Measurements from ENCODE around the gene FAM110C. TPM values are rescaled to one million over a fixed set of nuclear protein-coding genes. Genes with fewer than 3 reads are reported as not detected.
A peak's percentile ranks its signal among the peaks of the same experiment; 100 is the strongest.
"Not testable (repeated sequence)": the region's sequence is repeated elsewhere in the genome, so short reads cannot be mapped to it uniquely, and the experiment has no call there.

Gene FAM110C
- total and polyA plus RNA-seq, 2 donors: 0.05 to 7.3 TPM

DNA sequence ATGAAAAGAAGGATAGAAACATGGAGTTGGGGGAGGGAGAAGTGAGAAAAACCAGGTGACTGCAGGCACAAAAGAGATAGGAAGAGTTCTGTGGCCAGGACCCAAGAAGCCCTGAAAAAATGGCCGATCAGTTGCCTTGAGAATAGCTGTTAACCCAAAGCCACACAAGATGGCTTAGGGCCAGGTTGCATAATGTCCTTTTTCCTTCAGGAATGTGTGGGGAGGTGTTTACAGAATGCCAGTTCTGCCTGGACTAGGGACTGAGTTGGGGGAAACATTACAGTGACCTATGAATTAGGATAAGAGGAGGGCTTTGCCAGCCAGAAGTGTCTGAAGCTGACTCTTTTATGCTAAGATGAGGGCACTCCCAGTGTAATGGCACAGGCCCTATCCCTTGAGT, 17.1 kb downstream of the FAM110C start:
- 96% methylated on average over 1 of the region's 1 CpG for WGBS
- peak overlapping the region in 1 of 2 donors; percentile 8 for H3K27ac ChIP-seq (ENCODE audit: low read depth in 1 of 2, low read length in 1 of 2)
- no peaks in the 10 kb centered on the region for H3K27me3 ChIP-seq (ENCODE audit: control insufficient read depth in 2 of 2, insufficient read depth in 1 of 2, low read length in 1 of 2)
- H3K9me3 ChIP-seq (ENCODE audit: control insufficient read depth in 2 of 2, insufficient read depth in 1 of 2, low read length in 1 of 2): no peaks in the 10 kb centered on the region
- no peaks in the 10 kb centered on the region for H3K36me3 ChIP-seq (ENCODE audit: control insufficient read depth in 2 of 2, insufficient read depth in 2 of 2, low read length in 1 of 2)
- DNase-seq (ENCODE audit: low read depth in 6 of 9, low spot score in 9 of 9): no peak
- H3K4me3 ChIP-seq (ENCODE audit: low read length in 2 of 2): no peak overlapping the region
- H3K4me1 ChIP-seq (ENCODE audit: control insufficient read depth in 2 of 2, insufficient read depth in 2 of 2, low read length in 2 of 2): peaks cover 0 to 39% of the 10 kb centered on the region in 2 donors

DNA sequence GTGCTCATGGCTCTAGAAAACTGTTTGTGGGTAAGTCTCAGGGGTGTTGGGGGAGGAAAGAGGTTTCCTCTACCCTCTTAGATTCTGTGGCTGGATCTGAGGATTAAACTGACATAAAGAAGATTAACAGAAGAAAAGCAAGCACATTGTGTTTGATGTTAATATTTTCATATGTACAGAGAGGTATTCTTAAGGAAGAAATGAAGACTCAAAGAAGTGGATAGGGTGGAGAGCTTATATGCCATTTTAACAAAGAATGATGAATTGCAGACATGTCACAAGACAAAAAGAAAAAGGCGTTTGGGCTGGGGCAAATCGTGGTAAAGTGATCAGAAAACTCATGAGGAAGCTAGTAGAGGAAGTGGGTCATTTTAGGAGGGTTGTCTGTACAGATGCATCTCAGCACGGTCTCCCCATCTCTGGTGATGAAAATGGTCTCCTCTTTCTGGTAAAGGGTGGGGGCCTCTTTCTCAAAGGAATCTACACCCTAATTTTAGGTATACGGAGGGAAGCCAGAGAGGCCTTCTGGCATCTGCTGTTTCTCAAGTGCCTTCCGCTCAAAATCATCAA, 17.8 kb downstream of the FAM110C start:
- WGBS: 30% methylated on average over 5 of the region's 5 CpGs
- Histone ChIP-seq H3K9me3 (ENCODE audit: control insufficient read depth in 2 of 2, insufficient read depth in 1 of 2, low read length in 1 of 2) (no peaks in the 10 kb centered on the region), H3K27me3 (ENCODE audit: control insufficient read depth in 2 of 2, insufficient read depth in 1 of 2, low read length in 1 of 2) (no peaks in the 10 kb centered on the region), H3K27ac (ENCODE audit: low read depth in 1 of 2, low read length in 1 of 2) (peak overlapping the region in 1 of 2 donors; percentile 78), H3K36me3 (ENCODE audit: control insufficient read depth in 2 of 2, insufficient read depth in 2 of 2, low read length in 1 of 2) (no peaks in the 10 kb centered on the region), H3K4me3 (ENCODE audit: low read length in 2 of 2) (no peak overlapping the region), H3K4me1 (ENCODE audit: control insufficient read depth in 2 of 2, insufficient read depth in 2 of 2, low read length in 2 of 2) (peaks cover 0 to 41% of the 10 kb centered on the region in 2 donors)
- no peak for DNase-seq (ENCODE audit: low read depth in 6 of 9, low spot score in 9 of 9)

DNA sequence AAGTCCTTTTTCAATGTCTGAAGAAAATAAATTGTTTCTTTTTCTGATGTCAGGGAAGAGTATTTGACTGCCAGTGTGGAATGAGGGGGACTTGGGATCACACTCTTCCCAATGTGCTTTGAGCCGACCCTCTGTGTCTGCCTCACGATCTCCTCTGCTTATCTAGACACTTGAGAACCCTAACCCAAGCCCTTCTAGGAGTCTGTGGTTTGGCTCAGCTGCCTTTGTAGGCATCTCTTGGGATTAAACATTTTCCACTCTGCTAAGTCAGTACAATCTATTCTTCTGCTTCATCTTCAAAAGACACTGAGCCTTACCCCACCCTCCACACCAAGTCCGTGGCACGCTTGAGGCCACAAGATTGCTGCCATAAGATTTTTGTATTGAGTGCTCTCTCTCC, 19.4 kb downstream of the FAM110C start:
- no peak overlapping the region for H3K27ac ChIP-seq (ENCODE audit: low read depth in 1 of 2, low read length in 1 of 2)
- no peaks in the 10 kb centered on the region for H3K27me3 ChIP-seq (ENCODE audit: control insufficient read depth in 2 of 2, insufficient read depth in 1 of 2, low read length in 1 of 2)
- H3K4me1 ChIP-seq (ENCODE audit: control insufficient read depth in 2 of 2, insufficient read depth in 2 of 2, low read length in 2 of 2): peaks cover 0 to 38% of the 10 kb centered on the region in 2 donors

DNA sequence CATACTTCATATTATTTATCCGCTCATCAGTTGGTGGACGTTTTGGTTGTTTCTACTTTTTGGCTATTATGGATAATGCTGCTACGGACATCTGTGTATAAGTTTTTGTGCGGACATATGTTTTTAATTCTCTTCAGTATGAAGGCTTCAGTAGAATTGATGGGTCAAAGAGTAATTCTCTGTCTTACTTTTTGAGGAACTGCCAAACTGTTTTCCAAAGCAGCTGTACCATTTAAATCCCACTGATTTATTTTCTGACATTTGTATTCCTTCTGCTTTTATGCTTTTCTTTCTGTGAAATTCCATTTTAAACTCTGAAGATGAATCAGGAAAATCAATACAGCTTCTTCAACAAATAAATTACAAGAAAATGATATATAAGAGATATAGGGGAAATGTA, 20.8 kb downstream of the FAM110C start:
- peaks cover 0 to 33% of the 10 kb centered on the region in 2 donors for H3K4me1 ChIP-seq (ENCODE audit: control insufficient read depth in 2 of 2, insufficient read depth in 2 of 2, low read length in 2 of 2)
- 99% methylated on average over 4 of the region's 4 CpGs for WGBS

More for the DNA sequence above, 19.4 kb downstream of the FAM110C start:
- H3K9me3 ChIP-seq (ENCODE audit: control insufficient read depth in 2 of 2, insufficient read depth in 1 of 2, low read length in 1 of 2): no peaks in the 10 kb centered on the region
- no peak for DNase-seq (ENCODE audit: low read depth in 6 of 9, low spot score in 9 of 9)
- no peak overlapping the region for H3K4me3 ChIP-seq (ENCODE audit: low read length in 2 of 2)
- WGBS: 39% methylated on average over 4 of the region's 4 CpGs
- H3K36me3 ChIP-seq (ENCODE audit: control insufficient read depth in 2 of 2, insufficient read depth in 2 of 2, low read length in 1 of 2): no peaks in the 10 kb centered on the region

DNA sequence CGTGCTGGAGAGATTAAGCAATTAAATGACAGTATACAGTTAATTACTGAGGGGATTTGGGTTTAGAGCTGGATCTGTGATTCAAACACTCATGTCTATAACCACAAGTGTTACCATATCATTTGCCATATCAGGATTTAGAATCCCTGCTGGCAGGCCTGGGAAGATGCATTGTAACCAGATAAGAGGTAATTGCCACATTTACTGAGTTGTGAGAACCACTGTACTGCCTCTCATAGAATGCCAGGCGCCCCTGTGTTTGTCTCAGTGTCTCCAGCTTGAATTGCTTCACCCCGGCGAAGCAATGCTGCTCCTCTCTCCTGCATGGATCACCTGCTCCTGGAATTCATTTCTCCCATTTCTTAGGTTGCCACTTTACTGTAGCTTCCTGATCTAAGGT, 21.7 kb downstream of the FAM110C start:
- 86% methylated on average over 4 of the region's 4 CpGs for whole genome bisulfite sequencing
- H3K27me3 ChIP-seq (ENCODE audit: control insufficient read depth in 2 of 2, insufficient read depth in 1 of 2, low read length in 1 of 2); DNase-seq (ENCODE audit: low read depth in 6 of 9, low spot score in 9 of 9); H3K36me3 ChIP-seq (ENCODE audit: control insufficient read depth in 2 of 2, insufficient read depth in 2 of 2, low read length in 1 of 2); H3K4me3 ChIP-seq (ENCODE audit: low read length in 2 of 2); H3K9me3 ChIP-seq (ENCODE audit: control insufficient read depth in 2 of 2, insufficient read depth in 1 of 2, low read length in 1 of 2); H3K27ac ChIP-seq (ENCODE audit: low read depth in 1 of 2, low read length in 1 of 2): not testable (repeated sequence)
- H3K4me1 ChIP-seq (ENCODE audit: control insufficient read depth in 2 of 2, insufficient read depth in 2 of 2, low read length in 2 of 2): peaks cover 0 to 26% of the 10 kb centered on the region in 2 donors

More for the DNA sequence above, 20.8 kb downstream of the FAM110C start:
- Histone ChIP-seq H3K9me3 (ENCODE audit: control insufficient read depth in 2 of 2, insufficient read depth in 1 of 2, low read length in 1 of 2) (no peaks in the 10 kb centered on the region), H3K36me3 (ENCODE audit: control insufficient read depth in 2 of 2, insufficient read depth in 2 of 2, low read length in 1 of 2) (no peaks in the 10 kb centered on the region), H3K27me3 (ENCODE audit: control insufficient read depth in 2 of 2, insufficient read depth in 1 of 2, low read length in 1 of 2) (no peaks in the 10 kb centered on the region), H3K27ac (ENCODE audit: low read depth in 1 of 2, low read length in 1 of 2) (no peak overlapping the region), H3K4me3 (ENCODE audit: low read length in 2 of 2) (no peak overlapping the region)
- no peak for DNase-seq (ENCODE audit: low read depth in 6 of 9, low spot score in 9 of 9)

DNA sequence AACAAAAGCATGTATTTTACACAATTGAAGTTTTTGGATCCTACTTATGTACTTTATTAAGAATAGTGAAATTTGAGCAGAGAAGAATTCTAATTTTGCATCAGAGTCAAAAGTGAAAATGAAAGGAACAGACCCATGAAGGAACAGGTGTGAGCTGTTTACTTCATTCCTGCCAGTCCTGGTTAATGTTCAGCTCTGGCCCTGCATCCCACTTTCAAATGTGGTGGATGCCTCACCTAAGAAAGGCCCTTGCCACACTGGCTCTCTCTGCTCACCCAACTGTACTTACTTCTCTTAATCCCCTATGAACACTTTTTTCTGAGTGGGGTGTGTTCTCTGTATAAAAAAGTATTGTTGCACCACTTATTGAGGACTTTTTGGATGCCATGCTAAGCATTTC, 22.2 kb downstream of the FAM110C start:
- Histone ChIP-seq H3K36me3 (ENCODE audit: control insufficient read depth in 2 of 2, insufficient read depth in 2 of 2, low read length in 1 of 2) (no peaks in the 10 kb centered on the region), H3K9me3 (ENCODE audit: control insufficient read depth in 2 of 2, insufficient read depth in 1 of 2, low read length in 1 of 2) (no peaks in the 10 kb centered on the region), H3K4me1 (ENCODE audit: control insufficient read depth in 2 of 2, insufficient read depth in 2 of 2, low read length in 2 of 2) (peaks cover 0 to 21% of the 10 kb centered on the region in 2 donors), H3K27me3 (ENCODE audit: control insufficient read depth in 2 of 2, insufficient read depth in 1 of 2, low read length in 1 of 2) (no peaks in the 10 kb centered on the region), H3K27ac (ENCODE audit: low read depth in 1 of 2, low read length in 1 of 2) (peak overlapping the region in 1 of 2 donors; percentile 25), H3K4me3 (ENCODE audit: low read length in 2 of 2) (no peak overlapping the region)
- DNase-seq (ENCODE audit: low read depth in 6 of 9, low spot score in 9 of 9): no peak

DNA sequence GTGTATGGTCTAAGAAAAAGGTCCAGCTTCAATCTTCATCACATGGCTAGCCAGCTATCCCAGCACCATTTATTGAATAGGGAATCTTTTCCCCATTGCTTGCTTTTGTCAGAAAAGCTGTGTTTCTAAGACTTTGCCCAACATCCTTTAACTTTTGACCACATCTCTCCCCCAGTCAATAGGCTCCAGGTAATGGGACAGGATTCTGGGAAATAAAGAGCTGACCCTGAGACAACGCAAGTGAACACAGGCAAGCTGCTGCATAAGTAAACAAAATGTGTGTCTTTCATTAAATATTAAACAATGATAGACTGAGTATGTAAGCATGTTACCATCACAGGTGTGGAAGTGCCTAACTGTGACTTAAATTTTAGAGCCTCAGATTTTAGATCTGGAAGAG, 23.0 kb downstream of the FAM110C start:
- whole genome bisulfite sequencing: 97% methylated on average over 1 of the region's 1 CpG
- H3K4me3 ChIP-seq (ENCODE audit: low read length in 2 of 2): no peak overlapping the region
- H3K36me3 ChIP-seq (ENCODE audit: control insufficient read depth in 2 of 2, insufficient read depth in 2 of 2, low read length in 1 of 2): no peaks in the 10 kb centered on the region
- H3K27ac ChIP-seq (ENCODE audit: low read depth in 1 of 2, low read length in 1 of 2): no peak overlapping the region
- no peaks in the 10 kb centered on the region for H3K27me3 ChIP-seq (ENCODE audit: control insufficient read depth in 2 of 2, insufficient read depth in 1 of 2, low read length in 1 of 2)
- no peaks in the 10 kb centered on the region for H3K9me3 ChIP-seq (ENCODE audit: control insufficient read depth in 2 of 2, insufficient read depth in 1 of 2, low read length in 1 of 2)
- H3K4me1 ChIP-seq (ENCODE audit: control insufficient read depth in 2 of 2, insufficient read depth in 2 of 2, low read length in 2 of 2): peaks cover 0 to 21% of the 10 kb centered on the region in 2 donors
- no peak for DNase-seq (ENCODE audit: low read depth in 6 of 9, low spot score in 9 of 9)

DNA sequence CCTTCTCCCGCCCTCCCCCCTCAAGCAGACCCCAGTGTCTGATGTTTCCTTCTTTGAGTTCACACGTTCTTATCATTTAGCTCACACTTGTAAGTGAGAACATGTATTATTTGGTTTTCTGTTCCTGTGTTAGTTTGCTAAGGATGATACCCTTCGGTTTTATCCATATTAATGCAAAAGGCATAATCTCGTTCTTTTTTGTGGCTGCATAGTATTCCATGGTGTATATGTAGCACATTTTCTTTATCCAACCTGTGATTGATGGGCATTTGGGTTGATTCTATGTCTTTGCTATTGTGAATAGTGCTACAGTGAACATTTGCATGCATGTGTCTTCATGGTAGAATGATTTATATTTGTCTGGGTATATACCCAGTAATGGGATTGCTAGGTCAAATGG, 24.1 kb downstream of the FAM110C start:
- DNase-seq (ENCODE audit: low read depth in 6 of 9, low spot score in 9 of 9); H3K4me3 ChIP-seq (ENCODE audit: low read length in 2 of 2); H3K27ac ChIP-seq (ENCODE audit: low read depth in 1 of 2, low read length in 1 of 2); H3K36me3 ChIP-seq (ENCODE audit: control insufficient read depth in 2 of 2, insufficient read depth in 2 of 2, low read length in 1 of 2); H3K27me3 ChIP-seq (ENCODE audit: control insufficient read depth in 2 of 2, insufficient read depth in 1 of 2, low read length in 1 of 2); H3K9me3 ChIP-seq (ENCODE audit: control insufficient read depth in 2 of 2, insufficient read depth in 1 of 2, low read length in 1 of 2): not testable (repeated sequence)
- 82% methylated on average over 4 of the region's 4 CpGs for WGBS
- peaks cover 0 to 12% of the 10 kb centered on the region in 2 donors for H3K4me1 ChIP-seq (ENCODE audit: control insufficient read depth in 2 of 2, insufficient read depth in 2 of 2, low read length in 2 of 2)

DNA sequence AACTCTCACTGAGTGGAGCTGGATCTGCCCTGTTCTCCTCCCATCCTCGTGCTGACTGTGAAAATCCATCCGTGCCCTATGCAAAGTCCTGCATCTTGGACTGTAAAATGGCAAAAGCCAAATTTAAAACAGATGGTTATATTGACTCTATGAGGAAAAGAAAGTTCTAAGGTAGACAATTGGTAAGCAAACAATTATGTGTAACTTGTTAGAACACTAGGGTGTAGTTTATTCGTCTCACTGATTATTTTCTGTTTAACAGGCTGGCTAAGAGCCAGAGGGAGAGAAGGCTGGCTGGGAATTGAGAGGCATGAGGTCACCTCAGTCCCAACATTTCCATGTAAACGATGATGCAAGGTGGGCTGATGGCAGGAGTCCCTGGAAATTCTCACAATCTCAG, 26.0 kb downstream of the FAM110C start:
- H3K4me1 ChIP-seq (ENCODE audit: control insufficient read depth in 2 of 2, insufficient read depth in 2 of 2, low read length in 2 of 2); DNase-seq (ENCODE audit: low read depth in 6 of 9, low spot score in 9 of 9); H3K27ac ChIP-seq (ENCODE audit: low read depth in 1 of 2, low read length in 1 of 2); H3K4me3 ChIP-seq (ENCODE audit: low read length in 2 of 2); H3K36me3 ChIP-seq (ENCODE audit: control insufficient read depth in 2 of 2, insufficient read depth in 2 of 2, low read length in 1 of 2); H3K27me3 ChIP-seq (ENCODE audit: control insufficient read depth in 2 of 2, insufficient read depth in 1 of 2, low read length in 1 of 2); H3K9me3 ChIP-seq (ENCODE audit: control insufficient read depth in 2 of 2, insufficient read depth in 1 of 2, low read length in 1 of 2): not testable (repeated sequence)
- 88% methylated on average over 4 of the region's 4 CpGs for WGBS
